Body of pancreas (tissue), 4 donors: ENCODE data around the gene CATSPER1.
A peak's percentile ranks its signal among the peaks of the same experiment; 100 is the strongest.

Experiments used
- POLR2A ChIP-seq, 3 donors: fragments of 450-650 bp; IDR thresholded peaks; one replicate each; pipeline ENCODE4 v1.6.1; 2016; ENCODE audit warnings: antibody characterized with exemption in 3 of 3, mild to moderate bottlenecking in 2 of 3
- TF ChIP-seq, protein P1 (sequence below), 7 experiments: fragments of 450-650 bp in 4 of 7; fragments of 200-600 bp in 3 of 7; sonication (generic) in 3 of 7; IDR thresholded peaks; one replicate each; pipeline ENCODE4 v1.5.1; 2016 to 2019; ENCODE audit warnings: antibody characterized with exemption in 7 of 7

DNA sequence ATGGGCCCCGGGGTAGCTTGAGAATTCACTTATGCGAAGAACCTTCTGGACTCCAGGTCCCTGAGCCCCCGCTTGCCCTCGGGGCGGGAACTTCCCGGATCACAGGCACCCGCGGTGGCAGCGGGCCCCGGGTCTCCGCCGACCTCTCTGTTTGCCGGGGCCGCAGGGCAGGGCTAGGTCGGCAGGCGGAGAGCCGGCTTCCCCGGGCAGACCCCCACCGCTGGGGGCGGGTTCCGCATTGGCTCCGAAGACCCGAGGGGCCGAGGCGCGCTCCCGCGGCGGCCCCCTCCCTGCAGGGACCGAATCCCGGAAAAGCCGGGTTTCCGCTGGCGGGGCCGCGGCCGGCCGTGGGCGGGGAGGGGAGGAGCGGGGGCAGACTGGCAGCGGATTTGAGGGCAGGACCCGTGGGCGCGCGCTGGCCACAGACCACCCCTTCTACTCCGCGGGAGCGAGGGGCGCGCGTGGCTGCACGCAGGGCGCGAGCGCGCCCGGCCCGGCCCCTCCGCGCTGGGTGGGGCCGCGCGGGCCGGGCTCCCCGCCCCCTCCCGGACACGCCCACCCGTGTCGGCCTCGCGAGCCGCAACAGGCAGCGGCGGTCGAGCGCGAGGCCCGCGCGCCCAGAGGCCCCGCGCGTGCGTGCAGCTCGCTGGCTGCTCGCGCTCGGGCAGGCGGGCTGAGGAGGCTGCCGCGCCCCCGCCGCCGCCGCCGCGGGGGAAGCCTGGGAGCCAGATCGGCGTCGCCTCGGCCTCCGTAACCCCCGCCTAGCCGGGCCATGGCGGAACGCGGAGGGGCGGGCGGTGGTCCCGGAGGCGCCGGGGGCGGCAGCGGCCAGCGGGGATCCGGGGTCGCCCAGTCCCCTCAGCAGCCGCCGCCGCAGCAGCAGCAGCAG, 43.7 kb upstream of the CATSPER1 start, which contains the start of gene PACS1:
- TF ChIP-seq, protein P1, sequence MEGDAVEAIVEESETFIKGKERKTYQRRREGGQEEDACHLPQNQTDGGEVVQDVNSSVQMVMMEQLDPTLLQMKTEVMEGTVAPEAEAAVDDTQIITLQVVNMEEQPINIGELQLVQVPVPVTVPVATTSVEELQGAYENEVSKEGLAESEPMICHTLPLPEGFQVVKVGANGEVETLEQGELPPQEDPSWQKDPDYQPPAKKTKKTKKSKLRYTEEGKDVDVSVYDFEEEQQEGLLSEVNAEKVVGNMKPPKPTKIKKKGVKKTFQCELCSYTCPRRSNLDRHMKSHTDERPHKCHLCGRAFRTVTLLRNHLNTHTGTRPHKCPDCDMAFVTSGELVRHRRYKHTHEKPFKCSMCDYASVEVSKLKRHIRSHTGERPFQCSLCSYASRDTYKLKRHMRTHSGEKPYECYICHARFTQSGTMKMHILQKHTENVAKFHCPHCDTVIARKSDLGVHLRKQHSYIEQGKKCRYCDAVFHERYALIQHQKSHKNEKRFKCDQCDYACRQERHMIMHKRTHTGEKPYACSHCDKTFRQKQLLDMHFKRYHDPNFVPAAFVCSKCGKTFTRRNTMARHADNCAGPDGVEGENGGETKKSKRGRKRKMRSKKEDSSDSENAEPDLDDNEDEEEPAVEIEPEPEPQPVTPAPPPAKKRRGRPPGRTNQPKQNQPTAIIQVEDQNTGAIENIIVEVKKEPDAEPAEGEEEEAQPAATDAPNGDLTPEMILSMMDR (IDR thresholded peaks at IDR 0.05) = peak in 2 of 7 experiments; percentile 32 to 38
- peak in 2 of 3 donors; percentile 43 to 55 for TF ChIP-seq POLR2A (IDR thresholded peaks at IDR 0.05)
